Keratinocyte (primary cell): Measurements from ENCODE around the gene ABHD10. TPM values are rescaled to one million over a fixed set of nuclear protein-coding genes. Genes with fewer than 3 reads are reported as not detected.

Experiments
- DNase-seq: peaks from one replicate; pipeline ENCODE4 v3.0.0-alpha.2; 2011; ENCODE audit warnings: low read depth, missing footprints, low spot score
- FAIRE-seq: peaks from 2 replicates; lab custom pipeline; 2011; peaks lifted over from hg19 to GRCh38; lab: Jason Lieb, UNC
- H2AFZ ChIP-seq: 2 replicates; pipeline ENCODE4 v1.6.0; 2012; ENCODE audit warnings: low read length, control low read depth, inconsistent platforms; ENCODE audit not compliant: control insufficient read depth
- H3K27ac ChIP-seq: 2 replicates; pipeline ENCODE4 v1.5.1; 2011; ENCODE audit warnings: low read length; ENCODE audit not compliant: control insufficient read depth, insufficient read depth
- H3K27me3 ChIP-seq: 3 replicates; pipeline ENCODE4 v1.6.0; 2011; ENCODE audit warnings: low read length; ENCODE audit not compliant: control insufficient read depth, insufficient read depth; ENCODE audit errors: extremely low read depth
- H3K36me3 ChIP-seq, 2 experiments: 2 replicates in 1 of 2; 3 replicates in 1 of 2; pipeline ENCODE4 v1.5.1; 2011; ENCODE audit warnings: low read length in 2 of 2, mild to moderate bottlenecking in 1 of 2; ENCODE audit not compliant: control insufficient read depth in 2 of 2, insufficient read depth in 2 of 2; ENCODE audit errors: extremely low read depth in 1 of 2
- H3K4me1 ChIP-seq: 3 replicates; pipeline ENCODE4 v1.5.1; 2011; ENCODE audit warnings: low read length; ENCODE audit not compliant: control insufficient read depth, insufficient read depth; ENCODE audit errors: extremely low read depth
- H3K4me2 ChIP-seq: 3 replicates; pipeline ENCODE4 v1.6.0; 2011; ENCODE audit warnings: low read depth, low read length; ENCODE audit not compliant: control insufficient read depth, insufficient read depth; ENCODE audit errors: extremely low read depth
- H3K4me3 ChIP-seq, 3 experiments: fragments of 200-600 bp in 1 of 3; sonication (generic) in 1 of 3; 2 replicates in 2 of 3; 3 replicates in 1 of 3; pipeline ENCODE4 v1.5.1; 2011 to 2016; ENCODE audit warnings: low read length in 3 of 3, mild to moderate bottlenecking in 3 of 3, control low read depth in 2 of 3, inconsistent platforms in 1 of 3, low read depth in 1 of 3, mixed read lengths in 1 of 3, mixed run types in 1 of 3, moderate library complexity in 1 of 3; ENCODE audit not compliant: control insufficient read depth in 2 of 3, insufficient read depth in 2 of 3; ENCODE audit errors: extremely low read depth in 1 of 3
- H3K79me2 ChIP-seq: 2 replicates; pipeline ENCODE4 v1.6.0; 2012; ENCODE audit warnings: low read length; ENCODE audit not compliant: control insufficient read depth, insufficient read depth
- H3K9ac ChIP-seq: 3 replicates; pipeline ENCODE4 v1.6.0; 2011; ENCODE audit warnings: low read length; ENCODE audit not compliant: control insufficient read depth, insufficient read depth; ENCODE audit errors: extremely low read depth
- H3K9me1 ChIP-seq: 3 replicates; pipeline ENCODE4 v1.6.0; 2011; ENCODE audit warnings: low read length; ENCODE audit not compliant: control insufficient read depth, insufficient read depth; ENCODE audit errors: extremely low read depth
- H3K9me3 ChIP-seq: 2 replicates; pipeline ENCODE4 v1.5.1; 2012; ENCODE audit warnings: low read depth, low read length; ENCODE audit not compliant: control insufficient read depth
- H4K20me1 ChIP-seq: 3 replicates; pipeline ENCODE4 v1.6.0; 2011; ENCODE audit warnings: low read length; ENCODE audit not compliant: control insufficient read depth, insufficient read depth; ENCODE audit errors: extremely low read depth
- EZH2 ChIP-seq: IDR thresholded peaks from one replicate; pipeline ENCODE4 v1.6.1; 2012; ENCODE audit warnings: inconsistent platforms, mild to moderate bottlenecking, low read length, moderate library complexity
- dilution Hi-C: fragments of 300-500 bp; cut with MboI; formaldehyde crosslinking; loops from one replicate; pipeline ENCODE4 v1.7.0; 2020; ENCODE audit warnings: low sequenced_read_pairs; ENCODE audit not compliant: extremely low pct_ligation_motif_present
- polyA plus RNA-seq, 5 experiments: library from polyadenylated mRNA; depleted of rRNA in 3 of 5; stranded (reverse) in 3 of 5; stranded (forward) in 1 of 5; unstranded in 1 of 5; fragments of >200 nt; gene quantifications; 1 replicate in 1 of 5; 2 replicates in 3 of 5; 3 replicates in 1 of 5; pipeline versions ENCODE4 v1.2.1 to v1.2.3, GENCODE V29; 2011 to 2012; ENCODE audit warnings: missing spikeins in 2 of 5, low read depth in 1 of 5, low replicate concordance in 1 of 5
- TF ChIP-seq, protein P1 (sequence below), 3 experiments: IDR thresholded peaks in 1 of 3; conservative IDR thresholded peaks in 1 of 3; optimal IDR thresholded peaks in 1 of 3; 2 replicates in 2 of 3; 3 replicates in 1 of 3; pipeline versions ENCODE3 to v1.5.1; 2011; ENCODE audit warnings: low read length in 3 of 3, mild to moderate bottlenecking in 3 of 3, moderate library complexity in 2 of 3, control low read depth in 1 of 3, inconsistent platforms in 1 of 3; ENCODE audit not compliant: insufficient read depth in 2 of 3; ENCODE audit errors: extremely low read depth in 1 of 3

Gene ABHD10
- polyA plus RNA-seq, 1 donor (not counting 4 experiments of a cell fraction or from before 2014, with no cell fraction given): 22.2 TPM

DNA sequence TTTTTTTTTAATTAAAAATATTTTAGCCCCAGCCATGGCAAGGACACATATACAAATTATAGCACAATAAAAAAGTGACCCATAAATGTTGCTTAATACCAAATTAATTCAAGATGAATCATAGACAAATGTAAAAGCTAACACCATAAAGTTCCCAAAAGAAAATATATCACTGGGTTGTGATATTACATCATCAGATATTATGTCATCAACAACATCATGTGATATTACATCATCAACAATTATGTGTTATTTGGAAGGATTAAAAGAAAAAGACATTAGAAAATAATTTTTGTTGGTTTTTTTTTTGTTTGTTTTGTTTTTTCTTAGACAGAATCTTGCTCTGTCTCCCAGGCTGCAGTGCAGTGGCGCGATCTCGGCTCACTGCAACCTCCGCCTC is 34.5 kb upstream of the ABHD10 start:
- Histone ChIP-seq H3K9me1 (no peaks in the 10 kb centered on the region), H3K4me2 (no peak overlapping the region), H3K36me3 (peaks cover 25 to 34% of the 10 kb centered on the region in 2 experiments), H3K27ac (peak overlapping the region; percentile 65), H3K4me1 (peaks cover 14% of the 10 kb centered on the region), H3K27me3 (no peaks in the 10 kb centered on the region), H3K9ac (no peak overlapping the region), H4K20me1 (no peaks in the 10 kb centered on the region), H3K79me2 (no peaks in the 10 kb centered on the region), H3K4me3 (no peak overlapping the region), H2AFZ (no peak overlapping the region), H3K9me3 (no peaks in the 10 kb centered on the region)
- dilution Hi-C loops: no loop called here
- DNase-seq (no peak), FAIRE-seq (no peak)
- TF ChIP-seq, protein P1, sequence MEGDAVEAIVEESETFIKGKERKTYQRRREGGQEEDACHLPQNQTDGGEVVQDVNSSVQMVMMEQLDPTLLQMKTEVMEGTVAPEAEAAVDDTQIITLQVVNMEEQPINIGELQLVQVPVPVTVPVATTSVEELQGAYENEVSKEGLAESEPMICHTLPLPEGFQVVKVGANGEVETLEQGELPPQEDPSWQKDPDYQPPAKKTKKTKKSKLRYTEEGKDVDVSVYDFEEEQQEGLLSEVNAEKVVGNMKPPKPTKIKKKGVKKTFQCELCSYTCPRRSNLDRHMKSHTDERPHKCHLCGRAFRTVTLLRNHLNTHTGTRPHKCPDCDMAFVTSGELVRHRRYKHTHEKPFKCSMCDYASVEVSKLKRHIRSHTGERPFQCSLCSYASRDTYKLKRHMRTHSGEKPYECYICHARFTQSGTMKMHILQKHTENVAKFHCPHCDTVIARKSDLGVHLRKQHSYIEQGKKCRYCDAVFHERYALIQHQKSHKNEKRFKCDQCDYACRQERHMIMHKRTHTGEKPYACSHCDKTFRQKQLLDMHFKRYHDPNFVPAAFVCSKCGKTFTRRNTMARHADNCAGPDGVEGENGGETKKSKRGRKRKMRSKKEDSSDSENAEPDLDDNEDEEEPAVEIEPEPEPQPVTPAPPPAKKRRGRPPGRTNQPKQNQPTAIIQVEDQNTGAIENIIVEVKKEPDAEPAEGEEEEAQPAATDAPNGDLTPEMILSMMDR (optimal IDR thresholded peaks at IDR 0.05 in 1 of 3, IDR thresholded peaks at IDR 0.05 in 1 of 3, conservative IDR thresholded peaks at IDR 0.05 in 1 of 3; ENCODE audit: extremely low read depth in 1 of 3, insufficient read depth in 2 of 3, low read length in 3 of 3): no peak
- no peak for TF ChIP-seq EZH2

GRCh38 chr3:111947231-111947630 is 31.6 kb upstream of the ABHD10 start:
- no peak overlapping the region for H3K9ac ChIP-seq
- H3K4me3 ChIP-seq: no peak overlapping the region
- dilution Hi-C loops: no loop called here
- no peaks in the 10 kb centered on the region for H3K9me1 ChIP-seq
- DNase-seq (no peak), FAIRE-seq (no peak)
- no peak overlapping the region for H3K27ac ChIP-seq
- H3K36me3 ChIP-seq: peaks cover 16 to 22% of the 10 kb centered on the region in 2 experiments
- no peaks in the 10 kb centered on the region for H4K20me1 ChIP-seq
- no peaks in the 10 kb centered on the region for H3K27me3 ChIP-seq
- no peak overlapping the region for H3K4me2 ChIP-seq
- TF ChIP-seq, protein P1 (optimal IDR thresholded peaks at IDR 0.05 in 1 of 3, IDR thresholded peaks at IDR 0.05 in 1 of 3, conservative IDR thresholded peaks at IDR 0.05 in 1 of 3; ENCODE audit: extremely low read depth in 1 of 3, insufficient read depth in 2 of 3, low read length in 3 of 3): no peak
- TF ChIP-seq EZH2: no peak
- no peaks in the 10 kb centered on the region for H3K79me2 ChIP-seq
- no peaks in the 10 kb centered on the region for H3K9me3 ChIP-seq
- no peak overlapping the region for H2AFZ ChIP-seq
- H3K4me1 ChIP-seq: peaks cover 14% of the 10 kb centered on the region
